ENCODE results near the gene GALNT2.

GALNT2 gene

DNA sequence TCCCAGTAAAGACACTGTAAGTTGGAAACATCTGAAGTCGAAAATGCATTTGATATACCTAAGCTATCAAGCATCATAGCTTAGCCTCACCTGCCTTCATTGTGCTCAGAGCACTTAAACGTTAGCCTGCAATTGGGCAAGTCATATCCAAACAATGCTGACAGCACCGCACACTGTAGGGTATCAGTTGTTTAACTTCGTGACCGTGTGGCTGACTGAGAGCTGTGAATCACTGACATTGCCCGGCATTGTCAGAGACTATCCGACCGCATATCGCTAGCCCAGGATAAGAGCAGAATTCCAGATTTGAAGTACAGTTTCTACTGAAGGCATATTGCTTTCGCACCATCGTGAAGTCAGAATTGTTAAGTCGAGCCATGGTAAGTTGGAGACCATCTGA is 41.5 kb downstream of the GALNT2 start:
- TF ChIP-seq, protein P1, sequence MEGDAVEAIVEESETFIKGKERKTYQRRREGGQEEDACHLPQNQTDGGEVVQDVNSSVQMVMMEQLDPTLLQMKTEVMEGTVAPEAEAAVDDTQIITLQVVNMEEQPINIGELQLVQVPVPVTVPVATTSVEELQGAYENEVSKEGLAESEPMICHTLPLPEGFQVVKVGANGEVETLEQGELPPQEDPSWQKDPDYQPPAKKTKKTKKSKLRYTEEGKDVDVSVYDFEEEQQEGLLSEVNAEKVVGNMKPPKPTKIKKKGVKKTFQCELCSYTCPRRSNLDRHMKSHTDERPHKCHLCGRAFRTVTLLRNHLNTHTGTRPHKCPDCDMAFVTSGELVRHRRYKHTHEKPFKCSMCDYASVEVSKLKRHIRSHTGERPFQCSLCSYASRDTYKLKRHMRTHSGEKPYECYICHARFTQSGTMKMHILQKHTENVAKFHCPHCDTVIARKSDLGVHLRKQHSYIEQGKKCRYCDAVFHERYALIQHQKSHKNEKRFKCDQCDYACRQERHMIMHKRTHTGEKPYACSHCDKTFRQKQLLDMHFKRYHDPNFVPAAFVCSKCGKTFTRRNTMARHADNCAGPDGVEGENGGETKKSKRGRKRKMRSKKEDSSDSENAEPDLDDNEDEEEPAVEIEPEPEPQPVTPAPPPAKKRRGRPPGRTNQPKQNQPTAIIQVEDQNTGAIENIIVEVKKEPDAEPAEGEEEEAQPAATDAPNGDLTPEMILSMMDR (IDR thresholded peaks at IDR 0.05) = no peak
- DNase-seq (ENCODE audit: low spot score) = no peak
- no peak overlapping the region for H3K4me3 ChIP-seq
- no peak overlapping the region for H3K27ac ChIP-seq

DNA sequence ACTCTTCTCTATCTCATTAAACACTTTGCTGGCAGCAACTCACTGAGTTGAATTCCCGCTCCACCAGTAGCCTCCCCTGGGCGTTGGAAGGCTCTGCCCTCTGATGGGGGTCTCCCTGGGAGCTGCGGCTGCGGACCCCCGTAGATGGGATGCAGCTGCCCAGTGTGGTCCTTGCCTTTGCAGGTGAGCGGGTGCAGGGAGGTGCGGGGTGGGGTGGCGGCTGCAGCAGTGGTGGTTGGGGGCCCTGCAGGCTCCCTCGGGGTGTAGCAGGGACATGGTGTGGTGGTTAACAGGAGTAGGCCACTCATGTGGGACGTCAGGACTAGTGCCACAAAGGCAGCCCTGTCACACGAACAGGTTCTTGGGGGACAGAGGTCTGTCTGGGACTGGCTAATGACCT is 42.0 kb downstream of the GALNT2 start:
- H3K27ac ChIP-seq = no peak overlapping the region
- no peak for DNase-seq (ENCODE audit: low spot score)
- TF ChIP-seq, protein P1 (IDR thresholded peaks at IDR 0.05) = no peak
- H3K4me3 ChIP-seq = no peak overlapping the region

DNA sequence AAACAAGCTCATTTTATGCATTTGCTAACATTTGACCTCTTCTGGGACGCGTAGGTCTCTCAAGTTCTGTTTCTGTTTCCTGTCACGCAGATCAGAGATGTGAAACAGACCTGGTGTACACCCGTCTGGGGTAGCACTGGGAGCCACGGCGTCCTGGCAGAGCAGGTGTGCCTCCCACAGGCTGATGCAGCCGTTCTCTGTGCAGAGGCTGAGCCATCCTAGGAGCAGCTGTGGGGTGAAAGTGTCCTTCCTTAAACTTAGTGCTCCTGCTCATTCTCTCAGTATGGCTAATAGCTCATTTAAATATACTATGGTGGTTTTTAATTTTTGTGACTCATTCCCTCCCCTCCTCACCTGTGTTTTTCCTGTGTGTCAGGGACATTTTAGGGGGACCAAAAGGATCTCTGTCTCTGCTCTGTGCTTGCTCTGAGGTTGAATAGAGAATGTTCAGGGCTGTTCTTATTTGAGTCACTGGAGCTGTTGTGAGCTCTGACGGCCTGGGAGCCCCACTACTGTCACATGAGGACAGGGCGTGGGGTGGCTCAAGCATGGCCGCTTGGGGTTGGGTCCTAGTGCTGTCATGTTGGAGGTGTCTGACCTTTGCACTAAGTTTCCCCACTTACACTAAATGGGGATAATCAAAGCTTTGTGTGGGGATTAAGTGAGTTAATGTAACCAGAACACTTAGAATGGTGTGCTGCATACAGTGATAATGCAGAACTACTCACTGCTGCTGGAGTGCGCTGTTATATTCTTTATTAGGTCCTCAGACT is 43.0 kb downstream of the GALNT2 start:
- H3K4me3 ChIP-seq = no peak overlapping the region
- no peak overlapping the region for H3K27ac ChIP-seq
- TF ChIP-seq, protein P1 (IDR thresholded peaks at IDR 0.05) = no peak
- DNase-seq (ENCODE audit: low spot score) = no peak

DNA sequence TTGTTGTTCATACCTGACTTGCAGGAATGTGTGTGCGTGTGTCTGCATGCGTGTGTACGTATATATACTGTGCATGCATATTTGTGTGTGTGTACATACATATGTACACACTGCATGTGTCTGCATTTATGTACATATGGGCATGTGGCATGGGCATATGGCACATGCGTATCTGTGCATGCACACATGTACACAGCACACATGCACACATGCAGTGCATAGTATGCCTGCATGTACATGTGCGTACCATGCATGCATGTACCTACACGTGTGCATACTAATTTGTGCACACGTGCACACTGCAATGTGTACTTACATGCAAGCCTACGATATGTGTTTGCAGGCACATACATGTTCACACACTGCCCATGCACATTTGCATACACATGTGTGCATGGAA is 43.9 kb downstream of the GALNT2 start:
- TF ChIP-seq, protein P1 (IDR thresholded peaks at IDR 0.05) = no peak
- Histone ChIP-seq H3K27ac (no peak overlapping the region), H3K4me3 (no peak overlapping the region)
- DNase-seq (ENCODE audit: low spot score) = no peak

DNA sequence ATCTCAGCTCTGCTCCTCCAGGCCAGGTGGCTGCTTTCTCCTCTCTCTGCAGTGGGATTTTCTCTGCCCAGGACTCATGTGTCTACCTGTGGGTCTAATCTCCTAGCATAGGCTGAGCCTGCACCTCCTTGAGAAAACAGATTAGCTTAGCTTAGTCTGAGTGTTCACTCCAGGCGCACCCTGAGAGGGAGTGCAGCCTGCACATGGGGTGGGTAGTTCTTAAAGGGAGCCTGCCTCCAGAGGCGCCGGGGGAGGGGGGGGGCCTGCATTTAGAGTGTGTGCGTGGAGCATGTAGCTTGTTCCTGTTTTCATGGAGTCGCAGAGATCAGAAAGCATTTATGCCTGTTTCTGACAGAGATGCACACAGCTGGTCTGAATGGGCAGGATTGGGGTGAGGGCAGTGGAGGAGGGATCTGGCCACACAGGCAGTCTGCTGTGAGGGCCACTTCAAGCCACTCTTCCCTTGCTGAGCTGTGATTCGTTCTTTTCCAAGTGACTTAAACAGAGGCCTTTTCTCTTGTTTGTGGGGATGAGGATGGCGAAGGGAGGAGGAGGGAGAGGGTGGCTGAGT is 45.2 kb downstream of the GALNT2 start:
- Histone ChIP-seq H3K27ac (peak overlapping the region; percentile 75 to 93), H3K4me3 (peak overlapping the region; percentile 9)
- DNase-seq (ENCODE audit: low spot score) = no peak
- TF ChIP-seq, protein P1 (IDR thresholded peaks at IDR 0.05) = no peak

DNA sequence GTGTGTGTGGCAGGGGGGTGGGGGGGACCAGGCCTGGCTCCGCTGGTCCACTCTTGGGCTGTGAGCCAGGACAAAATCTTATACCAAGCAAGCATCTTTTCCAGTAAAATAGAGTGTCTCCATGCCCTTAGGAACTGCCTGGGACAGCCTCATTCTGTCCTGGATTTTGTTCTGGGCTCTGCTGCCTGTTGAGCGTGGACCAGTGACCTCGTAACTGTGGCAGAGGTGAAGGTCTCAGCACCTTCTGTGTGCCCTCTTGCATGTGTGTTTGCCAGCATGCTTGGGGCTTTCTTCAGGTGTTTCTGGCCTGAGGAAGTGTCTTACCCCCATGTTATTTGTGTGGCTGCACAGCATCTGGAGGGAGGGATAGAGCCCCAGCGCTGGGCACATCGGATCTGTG is 45.7 kb downstream of the GALNT2 start:
- Histone ChIP-seq H3K27ac (peak overlapping the region; percentile 75 to 93), H3K4me3 (no peak overlapping the region)
- TF ChIP-seq, protein P1 (IDR thresholded peaks at IDR 0.05) = no peak
- no peak for DNase-seq (ENCODE audit: low spot score)

DNA sequence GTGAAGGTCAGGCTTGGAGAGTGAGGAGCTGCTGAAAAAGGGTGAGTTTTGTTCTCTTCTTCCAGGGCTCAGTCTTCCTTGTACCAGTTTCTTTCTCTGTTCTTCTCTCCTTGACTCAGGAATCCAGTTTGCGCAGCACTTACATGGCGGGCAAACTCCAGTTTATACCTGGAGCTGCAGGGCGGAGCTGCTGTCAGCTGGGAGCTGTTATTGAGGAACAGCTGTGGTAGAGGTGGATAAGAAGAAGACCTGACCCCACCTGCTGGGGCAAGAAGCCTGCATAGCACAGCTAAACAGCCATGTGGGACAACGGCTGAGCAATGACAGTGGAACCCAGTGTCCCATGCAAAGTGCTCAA is 46.2 kb downstream of the GALNT2 start:
- DNase-seq (ENCODE audit: low spot score) = no peak
- TF ChIP-seq, protein P1 (IDR thresholded peaks at IDR 0.05) = no peak
- peak overlapping the region; percentile 75 to 93 for H3K27ac ChIP-seq
- H3K4me3 ChIP-seq = peak overlapping the region; percentile 41
